ENCODE measurements around the gene COPS4.
"Not testable (repeated sequence)": the region's sequence is repeated elsewhere in the genome, so short reads cannot be mapped to it uniquely, and the experiment has no call there.

Gene COPS4

GRCh38 chr4:83089410-83090157 is 54.6 kb downstream of the COPS4 start:
- DNase-seq, result no peak

GRCh38 chr4:83093060-83093640 is 58.2 kb downstream of the COPS4 start:
- DNase-seq, result no peak

GRCh38 chr4:83096397-83096796 is 61.4 kb downstream of the COPS4 start:
- DNase-seq, result no peak

- DNase-seq, result no peak
These were observed 70.0 kb downstream of the COPS4 start for GRCh38 chr4:83104991-83105390.

GRCh38 chr4:83107631-83108030 is 72.6 kb downstream of the COPS4 start:
- DNase-seq, result peak; percentile 23

- peak; percentile 56 for DNase-seq
These were observed 73.3 kb downstream of the COPS4 start for GRCh38 chr4:83108101-83108861.

GRCh38 chr4:83109480-83110222 is 74.7 kb downstream of the COPS4 start:
- peak; percentile 57 for DNase-seq

- DNase-seq, result peak; percentile 93
These were observed 75.4 kb downstream of the COPS4 start for GRCh38 chr4:83110223-83110945.

- DNase-seq, result no peak
These were observed 76.2 kb downstream of the COPS4 start for GRCh38 chr4:83110970-83111750.

GRCh38 chr4:83111751-83112141 is 76.8 kb downstream of the COPS4 start:
- not testable (repeated sequence) for DNase-seq

- peak; percentile 29 for DNase-seq
These were observed 77.2 kb downstream of the COPS4 start for GRCh38 chr4:83112231-83112630.

GRCh38 chr4:83112678-83113428 is 77.9 kb downstream of the COPS4 start:
- peak; percentile 56 for DNase-seq

- DNase-seq, result no peak
These were observed 78.4 kb downstream of the COPS4 start for GRCh38 chr4:83113429-83113786.

GRCh38 chr4:83114576-83114975 is 79.6 kb downstream of the COPS4 start, which contains the start of gene PLAC8:
PLAC8 (minus strand) TSS chr4:83114729; CDS start chr4:83107921, 6,808 bp downstream.
- peak; percentile 57 for DNase-seq

GRCh38 chr4:83115000-83115399 is 80.0 kb downstream of the COPS4 start:
- no peak for DNase-seq

- DNase-seq, result no peak
These were observed 80.8 kb downstream of the COPS4 start for GRCh38 chr4:83115656-83116285.

- DNase-seq, result no peak
These were observed 83.9 kb downstream of the COPS4 start for GRCh38 chr4:83118869-83119268.

GRCh38 chr4:83121246-83121645 is 86.3 kb downstream of the COPS4 start:
- DNase-seq, result no peak

GRCh38 chr4:83124111-83124780 is 89.3 kb downstream of the COPS4 start:
- DNase-seq, result no peak
